Karpas-422 (cell line): ENCODE data around the gene SLAIN1. TPM values are rescaled to one million over a fixed set of nuclear protein-coding genes. Genes with fewer than 3 reads are reported as not detected.

Experiments
- DNase-seq: peaks from one replicate; pipeline ENCODE4 v3.0.0-alpha.2; 2015
- H2AFZ ChIP-seq: fragments of 200-600 bp; sonication (generic); 2 replicates; pipeline ENCODE4 v1.6.1; 2014; ENCODE audit warnings: antibody characterized with exemption, low read length, mixed read lengths
- H3K27ac ChIP-seq: fragments of 200-600 bp; sonication (generic); 2 replicates; pipeline ENCODE4 v1.5.1; 2014; ENCODE audit warnings: mild to moderate bottlenecking, low read length, moderate library complexity
- H3K27me3 ChIP-seq: fragments of 200-600 bp; sonication (generic); 2 replicates; pipeline ENCODE4 v1.6.1; 2014; ENCODE audit warnings: low read length, mixed read lengths
- H3K36me3 ChIP-seq: fragments of 200-600 bp; sonication (generic); 2 replicates; pipeline ENCODE4 v1.6.1; 2014; ENCODE audit warnings: low read length, mixed read lengths; ENCODE audit not compliant: insufficient read depth
- H3K4me1 ChIP-seq: fragments of 200-600 bp; sonication (generic); 2 replicates; pipeline ENCODE4 v1.6.1; 2014; ENCODE audit warnings: mild to moderate bottlenecking, low read length, mixed read lengths
- H3K4me2 ChIP-seq: fragments of 200-600 bp; sonication (generic); 2 replicates; pipeline ENCODE4 v1.6.1; 2014; ENCODE audit warnings: low read length, low read depth, mild to moderate bottlenecking; ENCODE audit not compliant: poor library complexity, severe bottlenecking
- H3K4me3 ChIP-seq: fragments of 200-600 bp; sonication (generic); 2 replicates; pipeline ENCODE4 v1.5.1; 2014; ENCODE audit warnings: mild to moderate bottlenecking, antibody characterized with exemption, low read length, mixed read lengths
- H3K79me2 ChIP-seq: fragments of 200-600 bp; sonication (generic); 2 replicates; pipeline ENCODE4 v1.6.1; 2014; ENCODE audit warnings: mild to moderate bottlenecking, low read length, mixed read lengths
- H3K9ac ChIP-seq: fragments of 200-600 bp; sonication (generic); 2 replicates; pipeline ENCODE4 v1.6.0; 2014; ENCODE audit warnings: low read length
- H3K9me2 ChIP-seq: fragments of 200-600 bp; sonication (generic), shearing (Covaris generic); replicated peaks from 2 replicates; pipeline ENCODE4 v1.6.0; 2014; ENCODE audit warnings: mild to moderate bottlenecking, low read length, moderate library complexity; ENCODE audit not compliant: insufficient read depth
- H3K9me3 ChIP-seq: fragments of 300-700, 200-600 bp; sonication (generic); 2 replicates; pipeline ENCODE4 v1.6.1; 2014; ENCODE audit warnings: low read length, mixed read lengths
- H4K20me1 ChIP-seq: fragments of 200-600 bp; sonication (generic); 2 replicates; pipeline ENCODE4 v1.6.1; 2014; ENCODE audit warnings: mild to moderate bottlenecking, antibody characterized with exemption, low read length, low read depth; ENCODE audit not compliant: insufficient read depth
- total RNA-seq: library from RNA; depleted of rRNA; stranded (reverse); fragments of >200 nt; shearing (Covaris generic); gene quantifications from 2 replicates; pipeline ENCODE4 v1.2.3, GENCODE V29; 2014; ENCODE audit warnings: low replicate concordance

The SLAIN1 gene
- total RNA-seq, 1 experiment from 2014 or later: 7.1 TPM

GRCh38 chr13:77749344-77749880, 51.9 kb downstream of the SLAIN1 start:
- no peak for DNase-seq
- Histone ChIP-seq H3K27ac (no peak overlapping the region), H3K4me1 (no peaks in the 10 kb centered on the region), H3K79me2 (no peaks in the 10 kb centered on the region), H4K20me1 (no peaks in the 10 kb centered on the region), H3K4me3 (no peak overlapping the region), H3K4me2 (no peak overlapping the region), H3K9ac (no peak overlapping the region), H3K9me2 (no peaks in the 10 kb centered on the region), H3K27me3 (no peaks in the 10 kb centered on the region), H3K9me3 (no peaks in the 10 kb centered on the region), H2AFZ (no peak overlapping the region), H3K36me3 (no peaks in the 10 kb centered on the region)

GRCh38 chr13:77751513-77752456, 54.3 kb downstream of the SLAIN1 start:
- H3K9me2 ChIP-seq: no peaks in the 10 kb centered on the region
- H3K79me2 ChIP-seq: no peaks in the 10 kb centered on the region
- DNase-seq: peak; percentile 77
- H3K27ac ChIP-seq: no peak overlapping the region
- no peaks in the 10 kb centered on the region for H3K4me1 ChIP-seq
- no peaks in the 10 kb centered on the region for H4K20me1 ChIP-seq
- H3K27me3 ChIP-seq: no peaks in the 10 kb centered on the region
- H2AFZ ChIP-seq: no peak overlapping the region
- no peak overlapping the region for H3K9ac ChIP-seq
- H3K36me3 ChIP-seq: no peaks in the 10 kb centered on the region
- no peak overlapping the region for H3K4me2 ChIP-seq
- H3K9me3 ChIP-seq: no peaks in the 10 kb centered on the region
- no peak overlapping the region for H3K4me3 ChIP-seq

- no peaks in the 10 kb centered on the region for H3K36me3 ChIP-seq
- H3K4me2 ChIP-seq: no peak overlapping the region
- H2AFZ ChIP-seq: no peak overlapping the region
- H3K27me3 ChIP-seq: no peaks in the 10 kb centered on the region
- no peaks in the 10 kb centered on the region for H3K79me2 ChIP-seq
- no peak overlapping the region for H3K9ac ChIP-seq
- DNase-seq: no peak
- H3K9me3 ChIP-seq: no peaks in the 10 kb centered on the region
- H3K4me1 ChIP-seq: no peaks in the 10 kb centered on the region
- H3K4me3 ChIP-seq: no peak overlapping the region
- H4K20me1 ChIP-seq: no peaks in the 10 kb centered on the region
- no peaks in the 10 kb centered on the region for H3K9me2 ChIP-seq
- no peak overlapping the region for H3K27ac ChIP-seq
These were observed 55.1 kb downstream of the SLAIN1 start for GRCh38 chr13:77752512-77753069.

- Histone ChIP-seq H4K20me1 (no peaks in the 10 kb centered on the region), H2AFZ (no peak overlapping the region), H3K4me1 (no peaks in the 10 kb centered on the region), H3K9me2 (no peaks in the 10 kb centered on the region), H3K79me2 (no peaks in the 10 kb centered on the region), H3K27ac (no peak overlapping the region), H3K27me3 (no peaks in the 10 kb centered on the region), H3K36me3 (no peaks in the 10 kb centered on the region), H3K9ac (no peak overlapping the region), H3K4me3 (no peak overlapping the region), H3K9me3 (no peaks in the 10 kb centered on the region), H3K4me2 (no peak overlapping the region)
- no peak for DNase-seq
These were observed 63.4 kb downstream of the SLAIN1 start for GRCh38 chr13:77760893-77761292.

- no peak overlapping the region for H3K4me2 ChIP-seq
- no peaks in the 10 kb centered on the region for H3K27me3 ChIP-seq
- no peaks in the 10 kb centered on the region for H3K9me2 ChIP-seq
- H3K9ac ChIP-seq: no peak overlapping the region
- H3K9me3 ChIP-seq: no peaks in the 10 kb centered on the region
- H3K36me3 ChIP-seq: no peaks in the 10 kb centered on the region
- no peak overlapping the region for H2AFZ ChIP-seq
- no peaks in the 10 kb centered on the region for H3K79me2 ChIP-seq
- H3K4me3 ChIP-seq: no peak overlapping the region
- H3K27ac ChIP-seq: no peak overlapping the region
- no peaks in the 10 kb centered on the region for H3K4me1 ChIP-seq
- no peak for DNase-seq
- no peaks in the 10 kb centered on the region for H4K20me1 ChIP-seq
These were observed 69.9 kb downstream of the SLAIN1 start for GRCh38 chr13:77767413-77767812.

GRCh38 chr13:77774181-77774580, 76.7 kb downstream of the SLAIN1 start:
- Histone ChIP-seq H4K20me1 (no peaks in the 10 kb centered on the region), H3K4me3 (no peak overlapping the region), H3K9ac (no peak overlapping the region), H3K9me2 (no peaks in the 10 kb centered on the region), H3K79me2 (no peaks in the 10 kb centered on the region), H3K27me3 (no peaks in the 10 kb centered on the region), H3K9me3 (no peaks in the 10 kb centered on the region), H2AFZ (no peak overlapping the region), H3K4me1 (peaks cover 4% of the 10 kb centered on the region), H3K36me3 (no peaks in the 10 kb centered on the region), H3K4me2 (no peak overlapping the region), H3K27ac (no peak overlapping the region)
- DNase-seq: peak; percentile 44

GRCh38 chr13:77776704-77777103, 79.2 kb downstream of the SLAIN1 start:
- Histone ChIP-seq H3K9ac (no peak overlapping the region), H3K4me2 (no peak overlapping the region), H2AFZ (no peak overlapping the region), H3K27me3 (no peaks in the 10 kb centered on the region), H3K4me3 (no peak overlapping the region), H3K79me2 (no peaks in the 10 kb centered on the region), H4K20me1 (no peaks in the 10 kb centered on the region), H3K9me2 (no peaks in the 10 kb centered on the region), H3K36me3 (no peaks in the 10 kb centered on the region), H3K27ac (no peak overlapping the region), H3K9me3 (no peaks in the 10 kb centered on the region), H3K4me1 (peaks cover 4% of the 10 kb centered on the region)
- no peak for DNase-seq

- no peaks in the 10 kb centered on the region for H4K20me1 ChIP-seq
These were observed 82.2 kb downstream of the SLAIN1 start for GRCh38 chr13:77779552-77780272.

More at GRCh38 chr13:77779552-77780272, 82.2 kb downstream of the SLAIN1 start:
- H3K27me3 ChIP-seq: no peaks in the 10 kb centered on the region
- DNase-seq: peak; percentile 81
- H3K9me3 ChIP-seq: no peaks in the 10 kb centered on the region
- no peak overlapping the region for H2AFZ ChIP-seq
- H3K4me2 ChIP-seq: no peak overlapping the region
- H3K4me1 ChIP-seq: no peaks in the 10 kb centered on the region
- H3K9me2 ChIP-seq: no peaks in the 10 kb centered on the region
- no peaks in the 10 kb centered on the region for H3K36me3 ChIP-seq
- no peak overlapping the region for H3K9ac ChIP-seq
- H3K27ac ChIP-seq: no peak overlapping the region
- H3K79me2 ChIP-seq: no peaks in the 10 kb centered on the region
- H3K4me3 ChIP-seq: no peak overlapping the region
